NOMO-1 treated with DMSO at 0.1 percent for 48 hours (cell line): ENCODE data around the gene COBL.

Experiments used
- DNase-seq: peaks from one replicate; lab custom pipeline; 2025; ENCODE audit not compliant: unreplicated experiment; lab: John Stamatoyannopoulos, UW

The COBL gene

GRCh38 chr7:51027935-51028830 lies 288.4 kb downstream of the COBL start:
- DNase-seq = no peak

DNA sequence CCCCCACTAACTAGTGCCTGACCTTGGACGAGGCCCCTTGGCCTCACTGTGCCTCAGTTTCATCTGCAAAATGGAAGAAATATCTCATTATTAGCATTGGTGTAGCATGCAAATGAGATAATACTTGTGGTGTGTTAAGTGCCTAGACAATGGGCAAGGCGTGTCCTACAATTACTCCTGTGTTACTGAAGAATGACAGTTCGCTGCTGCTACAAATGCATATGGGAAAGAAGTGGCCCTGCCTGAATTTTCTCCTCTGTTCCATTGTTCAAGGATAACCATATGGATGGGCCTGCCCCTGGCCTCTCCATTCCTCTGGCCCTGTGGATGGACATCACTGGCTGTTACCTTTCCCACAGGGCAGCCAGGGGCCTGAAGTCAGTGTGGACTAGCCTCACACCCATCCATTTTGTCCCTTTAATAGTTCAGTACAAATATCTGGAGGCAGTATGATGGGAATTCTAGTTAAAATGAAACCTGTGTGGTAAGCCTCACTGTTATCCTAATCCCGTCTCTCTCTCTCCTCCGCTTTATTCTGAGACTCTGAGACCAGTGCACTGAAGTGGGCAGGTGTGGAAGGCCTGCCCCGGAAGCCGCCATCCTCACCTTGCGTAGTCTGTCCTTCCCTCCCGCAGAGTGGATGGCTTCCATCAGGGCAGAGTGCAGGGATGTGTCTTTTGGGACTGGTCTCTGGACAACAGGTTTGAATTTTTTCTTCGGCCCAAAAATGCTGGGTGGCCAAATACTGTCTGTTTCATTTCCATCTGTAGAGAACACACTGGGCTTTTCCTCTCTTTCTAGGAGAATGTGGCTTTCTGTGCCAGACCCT lies 289.3 kb downstream of the COBL start:
- DNase-seq = no peak

DNA sequence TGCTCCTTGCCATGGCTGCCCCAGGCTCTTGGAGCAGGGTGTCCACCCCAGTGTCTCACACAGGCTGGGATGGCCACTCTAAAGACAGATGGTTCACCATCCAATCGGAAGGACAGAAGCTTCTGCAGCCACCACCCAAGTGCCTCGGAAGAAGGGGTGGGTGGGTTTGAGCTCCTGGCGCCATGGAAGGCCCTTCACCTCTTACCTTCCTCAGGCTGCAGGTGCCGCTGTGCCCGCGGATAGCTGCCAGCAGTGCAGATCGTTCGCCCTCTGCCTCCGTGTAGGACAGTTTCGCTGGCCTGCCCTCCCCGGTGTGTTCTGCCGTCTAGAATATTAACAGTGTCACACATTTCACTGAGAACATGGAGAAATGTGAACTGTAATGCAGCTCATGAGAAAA lies 290.3 kb downstream of the COBL start:
- DNase-seq = no peak

GRCh38 chr7:51025668-51026067 lies 290.9 kb downstream of the COBL start:
- DNase-seq = no peak

DNA sequence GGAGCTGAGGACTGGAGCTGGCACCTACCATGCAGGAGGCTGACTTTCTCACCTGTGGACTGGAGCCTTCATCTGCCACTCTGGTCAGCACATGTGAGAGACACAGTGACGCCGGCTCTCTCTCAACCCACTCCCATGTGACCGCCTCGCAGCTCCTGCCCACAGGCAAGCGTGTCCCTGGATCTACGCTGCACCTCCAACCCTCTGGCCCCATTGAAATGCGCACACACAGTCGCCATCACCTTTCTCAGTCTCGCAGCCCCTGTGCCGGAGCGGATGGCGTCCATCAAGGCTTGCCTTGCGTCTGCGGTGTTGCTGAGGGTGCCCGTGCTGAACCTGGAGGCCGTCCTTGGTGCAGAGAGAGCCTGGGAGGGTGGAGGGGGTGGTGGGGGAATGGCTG lies 291.7 kb downstream of the COBL start:
- DNase-seq = no peak

GRCh38 chr7:51023547-51023946 lies 293.1 kb downstream of the COBL start:
- no peak for DNase-seq

DNA sequence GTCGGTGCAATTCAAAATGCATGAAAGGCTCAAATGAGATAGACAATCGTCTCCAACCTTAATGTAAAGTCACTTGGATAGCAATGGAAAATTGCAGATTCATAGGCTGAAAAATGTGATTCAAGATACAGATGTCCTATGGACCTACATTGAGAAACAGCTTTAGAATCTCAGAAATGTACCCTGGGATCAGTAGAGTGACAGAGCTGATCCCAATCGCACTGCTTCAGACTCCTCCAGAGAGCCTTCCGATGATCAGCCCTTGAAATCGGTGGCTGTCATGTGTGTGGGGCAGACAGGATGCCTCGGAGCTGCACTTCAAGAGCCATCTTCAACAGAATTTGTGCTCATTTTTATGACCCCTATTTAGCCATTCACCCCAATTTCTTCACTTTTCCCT lies 293.8 kb downstream of the COBL start:
- DNase-seq = no peak

GRCh38 chr7:51021906-51022570 lies 294.6 kb downstream of the COBL start:
- DNase-seq = no peak

- no peak for DNase-seq
Measured at GRCh38 chr7:51020944-51021343, 295.7 kb downstream of the COBL start.

DNA sequence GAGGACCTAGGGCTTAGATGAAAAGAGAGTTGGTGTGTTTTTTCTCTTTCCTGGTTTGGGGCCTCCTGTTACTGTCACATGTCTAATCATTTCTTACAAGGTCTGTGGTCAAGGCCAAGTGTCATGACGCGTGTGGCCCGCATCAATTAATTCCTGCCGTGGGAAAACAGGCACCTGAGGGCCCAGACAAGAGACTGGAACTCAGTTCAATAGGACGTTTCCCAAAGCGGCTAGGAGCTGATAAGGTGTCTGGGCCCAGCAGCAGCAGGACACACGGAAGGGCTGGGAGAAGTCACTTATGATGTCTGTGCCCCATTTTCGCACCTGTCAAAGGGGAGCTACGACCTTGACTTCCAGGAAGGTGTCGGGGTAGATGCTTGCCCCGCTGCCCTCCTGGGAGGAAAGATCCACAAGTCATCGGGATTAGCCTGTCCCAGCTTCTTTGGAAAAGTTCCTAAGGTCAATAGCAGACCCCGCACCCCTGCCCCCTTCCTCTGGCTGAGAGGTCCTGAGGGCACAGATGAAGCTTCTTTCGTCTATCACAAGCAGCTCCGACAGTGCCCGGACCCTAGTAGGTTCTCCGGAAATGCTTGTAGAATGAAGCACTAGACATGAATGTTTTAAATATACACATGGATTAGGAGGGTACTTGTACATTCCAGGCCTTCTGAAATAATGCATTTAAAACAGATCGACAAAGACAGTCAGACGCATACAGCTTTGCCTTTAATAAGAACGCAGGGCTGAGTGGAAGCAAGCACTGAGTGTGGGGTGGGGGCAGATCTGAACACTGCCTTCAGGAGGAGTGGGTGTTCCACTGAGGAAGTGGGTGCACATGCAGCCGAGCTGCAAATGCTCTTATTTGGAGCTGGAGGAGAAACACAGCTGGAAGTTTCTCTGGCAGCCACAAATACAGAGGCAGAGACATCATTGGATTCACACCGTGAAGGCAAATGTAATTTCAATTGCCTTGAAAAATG lies 296.4 kb downstream of the COBL start:
- no peak for DNase-seq

GRCh38 chr7:51019191-51019844 lies 297.3 kb downstream of the COBL start:
- no peak for DNase-seq

DNA sequence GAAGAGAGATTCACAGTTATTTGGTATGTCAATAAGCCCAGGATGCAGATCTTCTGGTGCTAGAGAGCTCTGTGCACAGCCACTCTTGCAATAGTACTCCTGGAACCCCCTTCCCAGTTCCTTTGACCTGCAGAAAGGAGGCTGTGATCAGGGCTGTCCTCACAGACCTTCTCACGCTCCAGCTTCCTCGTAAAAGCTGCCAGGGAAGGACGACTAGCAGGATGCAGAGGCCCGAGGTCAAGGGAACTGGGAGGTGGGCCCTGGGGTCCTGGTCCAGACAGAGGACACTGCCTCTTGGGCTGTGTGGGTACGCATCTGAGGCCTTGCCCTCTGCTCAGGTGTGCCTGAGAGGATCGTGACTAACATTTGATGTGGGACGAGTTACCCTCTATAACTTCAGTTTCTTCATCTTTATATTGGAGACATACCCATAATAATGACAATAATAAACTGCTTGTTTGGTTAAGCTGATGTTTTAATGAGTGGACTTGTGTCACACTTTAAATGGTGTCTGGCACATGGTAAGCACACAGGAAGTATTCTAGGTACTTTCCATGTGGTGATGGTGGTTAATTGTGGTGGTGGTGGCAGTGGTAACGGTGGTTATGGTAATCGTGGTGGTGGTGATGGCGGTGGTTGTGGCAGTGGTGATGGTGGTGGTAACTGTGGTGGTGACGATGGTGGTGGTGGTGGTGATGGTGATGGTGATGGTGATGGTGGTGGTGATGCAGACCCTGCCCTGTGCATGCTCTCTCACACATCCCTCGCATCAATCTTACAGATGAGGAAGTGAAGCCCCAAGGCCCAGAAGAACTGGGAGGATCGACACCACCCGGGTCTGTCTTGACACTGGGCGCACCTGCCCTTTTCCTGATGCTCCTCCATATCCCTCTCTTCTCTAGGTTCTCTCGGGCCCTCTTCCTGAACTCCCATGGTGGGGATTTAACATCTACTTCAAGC lies 298.8 kb downstream of the COBL start:
- no peak for DNase-seq

DNA sequence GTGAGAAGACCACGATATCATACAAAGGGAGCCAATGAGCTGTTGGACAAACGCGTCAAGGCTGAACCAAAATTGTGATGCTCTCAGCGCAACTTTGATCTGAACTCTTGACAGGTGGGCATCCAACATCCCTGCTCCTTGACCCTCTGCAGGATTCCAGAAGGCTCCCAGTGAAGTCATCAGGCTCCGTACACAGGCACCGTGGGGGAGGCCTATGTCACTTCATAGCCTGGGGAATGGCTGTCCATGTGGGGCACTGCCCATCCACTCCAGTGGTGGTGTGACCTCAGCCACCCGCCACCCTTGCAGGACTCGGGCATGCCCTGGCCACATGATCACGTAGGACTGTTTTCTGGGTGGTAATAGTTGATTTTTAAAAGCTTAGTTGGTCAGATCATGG lies 300.1 kb downstream of the COBL start:
- no peak for DNase-seq

DNA sequence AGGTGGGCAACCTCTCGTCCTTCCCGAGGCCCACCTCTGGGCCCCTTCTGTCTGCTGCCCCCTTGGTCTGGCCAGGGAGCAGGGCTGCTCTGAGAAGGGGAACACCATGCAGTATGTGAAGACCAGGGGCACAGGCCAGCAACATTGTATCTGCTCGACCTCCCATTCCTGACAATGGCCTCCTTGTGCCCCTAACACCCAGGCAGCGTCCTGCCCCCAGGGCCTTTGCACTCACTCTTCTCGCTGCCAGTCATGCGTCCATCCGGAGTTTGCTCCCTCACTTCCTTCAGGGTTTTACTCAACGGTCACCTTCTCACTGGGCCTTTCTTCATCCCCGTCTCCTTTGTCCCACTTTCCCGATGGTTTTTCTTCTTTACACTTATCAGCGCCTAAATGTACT lies 301.0 kb downstream of the COBL start:
- no peak for DNase-seq

GRCh38 chr7:51014811-51015210 lies 301.8 kb downstream of the COBL start:
- DNase-seq = no peak

GRCh38 chr7:51013861-51014511 lies 302.6 kb downstream of the COBL start:
- no peak for DNase-seq

- DNase-seq = no peak
Measured at GRCh38 chr7:51013218-51013786, 303.3 kb downstream of the COBL start.
